DOHH2 (cell line): Measurements from ENCODE around the gene DHRS12.
A peak's percentile ranks its signal among the peaks of the same experiment; 100 is the strongest.

ENCODE experiments used
- H3F3A ChIP-seq: fragments of 200-600 bp; sonication (generic), shearing (Covaris generic); 2 replicates; pipeline ENCODE4 v1.6.0; 2016; ENCODE audit warnings: antibody characterized with exemption, mild to moderate bottlenecking; ENCODE audit not compliant: control insufficient read depth, insufficient read depth
- H3K27ac ChIP-seq: fragments of 200-600 bp; sonication (generic); 2 replicates; pipeline ENCODE4 v1.5.1; 2014; ENCODE audit warnings: low read depth, mild to moderate bottlenecking, low read length, moderate library complexity
- H3K27me3 ChIP-seq: fragments of 200-600 bp; sonication (generic); 2 replicates; pipeline ENCODE4 v1.6.1; 2014; ENCODE audit warnings: mild to moderate bottlenecking, low read length, mixed read lengths; ENCODE audit not compliant: control insufficient read depth
- H3K36me3 ChIP-seq: fragments of 200-600 bp; sonication (generic); 2 replicates; pipeline ENCODE4 v1.6.1; 2014; ENCODE audit warnings: mild to moderate bottlenecking, low read length, moderate library complexity, mixed read lengths; ENCODE audit not compliant: control insufficient read depth
- H3K4me1 ChIP-seq: fragments of 200-600 bp; sonication (generic); 2 replicates; pipeline ENCODE4 v1.6.1; 2014; ENCODE audit warnings: mild to moderate bottlenecking, low read length, mixed read lengths; ENCODE audit not compliant: control insufficient read depth
- H3K4me2 ChIP-seq: fragments of 200-600 bp; sonication (generic); 2 replicates; pipeline ENCODE4 v1.6.0; 2014; ENCODE audit warnings: mild to moderate bottlenecking, low read length, moderate library complexity
- H3K4me3 ChIP-seq: fragments of 200-600 bp; sonication (generic); 2 replicates; pipeline ENCODE4 v1.5.1; 2014; ENCODE audit warnings: mild to moderate bottlenecking, low read length, mixed read lengths
- H3K79me2 ChIP-seq: fragments of 200-600 bp; sonication (generic); 2 replicates; pipeline ENCODE4 v1.6.1; 2014; ENCODE audit warnings: mild to moderate bottlenecking, low read length, mixed read lengths; ENCODE audit not compliant: control insufficient read depth
- H3K9me2 ChIP-seq: fragments of 200-600 bp; sonication (generic); replicated peaks from 2 replicates; pipeline ENCODE4 v1.6.1; 2014; ENCODE audit warnings: mild to moderate bottlenecking, low read length, mixed read lengths; ENCODE audit not compliant: control insufficient read depth
- H3K9me3 ChIP-seq: fragments of 200-600 bp; sonication (generic); 2 replicates; pipeline ENCODE4 v1.6.1; 2014; ENCODE audit warnings: antibody characterized with exemption, low read length, mixed read lengths; ENCODE audit not compliant: control insufficient read depth, insufficient read depth
- H4K20me1 ChIP-seq: fragments of 200-600 bp; sonication (generic); 2 replicates; pipeline ENCODE4 v1.6.0; 2014; ENCODE audit warnings: low read depth, mild to moderate bottlenecking, antibody characterized with exemption, low read length, moderate library complexity; ENCODE audit not compliant: control insufficient read depth, insufficient read depth
- CTCF ChIP-seq: fragments of 200-600 bp; sonication (generic); IDR thresholded peaks from one replicate; pipeline ENCODE4 v1.5.1; 2014; ENCODE audit warnings: antibody characterized with exemption, mild to moderate bottlenecking, low read depth, low read length; ENCODE audit not compliant: poor library complexity, severe bottlenecking
- EZH2phosphoT487 ChIP-seq: fragments of 200-600 bp; sonication (generic); IDR thresholded peaks from 2 replicates; pipeline ENCODE4 v1.6.1; 2017; ENCODE audit warnings: borderline replicate concordance, mild to moderate bottlenecking, antibody characterized with exemption, low read length, moderate library complexity, mixed read lengths

DHRS12 gene

DNA sequence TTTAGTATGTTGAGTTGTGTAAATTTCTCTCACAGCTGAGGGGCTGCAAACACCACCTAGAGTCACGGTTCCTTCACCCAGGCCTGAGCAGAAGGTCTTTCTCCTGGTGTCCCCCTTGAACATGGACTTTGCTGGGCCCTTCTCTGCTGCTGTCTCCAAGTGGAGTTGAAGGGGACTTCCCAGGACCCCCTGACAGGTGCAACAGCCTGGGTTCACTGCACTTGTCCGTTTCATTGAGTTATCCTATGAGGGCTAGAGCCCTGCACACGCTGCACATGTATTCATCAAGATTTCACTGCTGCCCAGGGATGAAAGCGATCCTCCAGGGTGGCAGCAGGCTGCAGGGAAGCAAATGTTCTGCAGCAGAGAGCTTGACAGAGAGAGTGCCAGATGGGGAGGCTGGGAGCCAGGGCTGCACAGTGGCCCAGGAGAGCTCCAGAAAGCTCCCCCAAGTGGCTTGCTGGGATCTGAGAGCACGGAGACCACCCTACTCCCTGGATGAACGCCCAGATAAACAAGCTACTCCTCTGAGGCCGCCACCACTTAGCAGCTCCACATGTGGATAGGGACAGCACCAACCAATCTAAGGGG lies 30.7 kb upstream of the DHRS12 start:
- Histone ChIP-seq H3K9me3 (no peaks in the 10 kb centered on the region), H3K79me2 (no peaks in the 10 kb centered on the region), H3K9me2 (no peaks in the 10 kb centered on the region), H3K4me1 (peaks cover 52% of the 10 kb centered on the region), H3K4me2 (peak overlapping the region; percentile 87; the same call in 1 of the 2 replicates), H3K27me3 (no peaks in the 10 kb centered on the region), H3K4me3 (no peak overlapping the region), H3K27ac (no peak overlapping the region), H4K20me1 (no peaks in the 10 kb centered on the region), H3F3A (peaks cover 13% of the 10 kb centered on the region), H3K36me3 (no peaks in the 10 kb centered on the region)
- TF ChIP-seq EZH2phosphoT487: no peak
- no peak for TF ChIP-seq CTCF

GRCh38 chr13:51833980-51834379 lies 30.0 kb upstream of the DHRS12 start:
- Histone ChIP-seq H3K9me3 (no peaks in the 10 kb centered on the region), H3K27ac (no peak overlapping the region), H3K36me3 (no peaks in the 10 kb centered on the region), H3K9me2 (no peaks in the 10 kb centered on the region), H3K27me3 (no peaks in the 10 kb centered on the region), H4K20me1 (no peaks in the 10 kb centered on the region), H3K4me2 (peak overlapping the region; percentile 87), H3K4me3 (peak overlapping the region; percentile 58; the same call in 1 of the 2 replicates), H3F3A (peaks cover 20% of the 10 kb centered on the region), H3K79me2 (no peaks in the 10 kb centered on the region), H3K4me1 (peaks cover 59% of the 10 kb centered on the region)
- no peak for TF ChIP-seq EZH2phosphoT487
- no peak for TF ChIP-seq CTCF

DNA sequence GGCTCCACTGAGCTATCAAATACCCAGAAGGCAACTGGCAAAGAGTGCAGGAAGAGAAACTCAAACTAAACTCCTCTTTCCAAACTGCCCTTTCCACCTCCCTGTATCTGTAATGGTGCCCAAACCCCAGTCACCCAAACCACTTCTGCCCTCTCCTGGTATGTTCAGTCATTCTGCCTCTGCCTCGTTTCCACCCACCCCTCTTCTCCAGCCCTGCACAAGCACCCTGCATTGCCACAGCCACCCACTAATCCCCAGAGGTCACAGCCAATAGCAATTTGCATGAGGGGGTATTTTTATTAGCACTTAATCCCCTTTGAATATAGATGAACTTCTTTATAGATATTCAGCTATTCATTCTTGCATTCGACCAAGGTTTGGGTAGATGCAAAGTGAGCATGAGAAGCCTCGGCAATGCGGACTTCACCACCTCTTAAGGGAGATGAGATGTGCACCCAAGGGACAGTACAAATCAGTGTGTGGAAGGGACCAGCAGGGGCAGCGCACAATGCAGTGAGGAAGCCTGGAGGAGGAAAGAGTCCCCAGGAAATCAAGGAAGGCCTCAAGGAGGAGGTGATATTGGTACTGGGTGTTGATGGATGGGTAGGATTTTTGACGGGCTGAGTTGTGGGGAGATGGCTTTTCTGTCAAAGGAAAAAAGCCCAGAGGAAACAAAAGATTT lies 28.6 kb upstream of the DHRS12 start:
- H4K20me1 ChIP-seq: no peaks in the 10 kb centered on the region
- H3K79me2 ChIP-seq: no peaks in the 10 kb centered on the region
- H3K27me3 ChIP-seq: no peaks in the 10 kb centered on the region
- peaks cover 27% of the 10 kb centered on the region for H3F3A ChIP-seq
- TF ChIP-seq CTCF (peak; percentile 74), EZH2phosphoT487 (no peak)
- H3K9me3 ChIP-seq: no peaks in the 10 kb centered on the region
- H3K27ac ChIP-seq: peak overlapping the region; percentile 95
- no peaks in the 10 kb centered on the region for H3K9me2 ChIP-seq
- H3K4me1 ChIP-seq: peaks cover 73% of the 10 kb centered on the region
- no peaks in the 10 kb centered on the region for H3K36me3 ChIP-seq
- H3K4me3 ChIP-seq: peak overlapping the region; percentile 58
- H3K4me2 ChIP-seq: peak overlapping the region; percentile 87
